NT2/D1 (cell line): ENCODE results near the gene MCF2L.

ENCODE experiments used
- DNase-seq: peaks from one replicate; pipeline ENCODE4 v3.0.0-alpha.2; 2011; ENCODE audit warnings: low read depth, low spot score
- H3K27me3 ChIP-seq: 2 replicates; pipeline ENCODE4 v1.6.0; 2011; ENCODE audit warnings: mild to moderate bottlenecking; ENCODE audit not compliant: insufficient read length, insufficient read depth
- H3K36me3 ChIP-seq: 2 replicates; pipeline ENCODE4 v1.6.1; 2011; ENCODE audit warnings: mild to moderate bottlenecking, low read length, mixed read lengths; ENCODE audit not compliant: insufficient read depth, insufficient read length
- H3K4me1 ChIP-seq: 2 replicates; pipeline ENCODE4 v1.5.1; 2011; ENCODE audit not compliant: insufficient read depth, insufficient read length
- H3K4me3 ChIP-seq: 2 replicates; pipeline ENCODE4 v1.5.1; 2011; ENCODE audit warnings: low read depth; ENCODE audit not compliant: insufficient read length
- H3K9ac ChIP-seq: 2 replicates; pipeline ENCODE4 v1.6.0; 2011; ENCODE audit warnings: low read depth; ENCODE audit not compliant: insufficient read length
- H3K9me3 ChIP-seq: 2 replicates; pipeline ENCODE4 v1.5.1; 2011; ENCODE audit warnings: mild to moderate bottlenecking, low read length; ENCODE audit not compliant: insufficient read depth
- SUZ12 ChIP-seq: IDR thresholded peaks from 2 replicates; pipeline ENCODE4 v1.6.1; 2011; ENCODE audit not compliant: insufficient read length, insufficient read depth; ENCODE audit errors: extremely low read depth
- YY1 ChIP-seq: IDR thresholded peaks from 2 replicates; pipeline ENCODE4 v1.6.1; 2011; ENCODE audit not compliant: insufficient read length, insufficient read depth
- ZNF274 ChIP-seq: IDR thresholded peaks from 2 replicates; pipeline ENCODE4 v1.6.1; 2011; ENCODE audit warnings: mild to moderate bottlenecking, low read depth, low read length

The MCF2L gene

GRCh38 chr13:113022391-113022744 is 53.4 kb downstream of the MCF2L start:
- peaks cover 48% of the 10 kb centered on the region for H3K27me3 ChIP-seq
- H3K9ac ChIP-seq: peak overlapping the region; percentile 57

GRCh38 chr13:113022745-113023574 is 53.9 kb downstream of the MCF2L start:
- H3K4me3 ChIP-seq: peak overlapping the region; percentile 22
- peaks cover 12% of the 10 kb centered on the region for H3K4me1 ChIP-seq
- no peaks in the 10 kb centered on the region for H3K36me3 ChIP-seq
- no peak for TF ChIP-seq SUZ12
- TF ChIP-seq YY1: no peak
- TF ChIP-seq ZNF274: no peak
- H3K27me3 ChIP-seq: peaks cover 51% of the 10 kb centered on the region
- H3K9me3 ChIP-seq: 0 out of 2 replicates have a peak, but pooled peaks cover 4% of the 10 kb centered on the region
- peak; percentile 90 for DNase-seq
- peak overlapping the region; percentile 57 for H3K9ac ChIP-seq

More at GRCh38 chr13:113022391-113022744, 53.4 kb downstream of the MCF2L start:
- TF ChIP-seq YY1: no peak
- no peak for TF ChIP-seq SUZ12
- peak; percentile 13 for DNase-seq
- H3K4me1 ChIP-seq: peaks cover 12% of the 10 kb centered on the region
- H3K4me3 ChIP-seq: peak overlapping the region; percentile 22
- H3K36me3 ChIP-seq: no peaks in the 10 kb centered on the region
- H3K9me3 ChIP-seq: 0 out of 2 replicates have a peak, but pooled peaks cover 4% of the 10 kb centered on the region

- no peak for TF ChIP-seq ZNF274
- TF ChIP-seq YY1: no peak
- TF ChIP-seq SUZ12: no peak
- no peak overlapping the region for H3K4me3 ChIP-seq
- peaks cover 14% of the 10 kb centered on the region for H3K4me1 ChIP-seq
- no peaks in the 10 kb centered on the region for H3K36me3 ChIP-seq
- peaks cover 56% of the 10 kb centered on the region for H3K27me3 ChIP-seq
- peak overlapping the region; percentile 51 for H3K9ac ChIP-seq
- no peak for DNase-seq
- 0 out of 2 replicates have a peak, but pooled peaks cover 4% of the 10 kb centered on the region for H3K9me3 ChIP-seq
These were observed 54.8 kb downstream of the MCF2L start for GRCh38 chr13:113023694-113024430.

- H3K27me3 ChIP-seq: peaks cover 59% of the 10 kb centered on the region
- no peak for TF ChIP-seq SUZ12
- DNase-seq: no peak
These were observed 55.5 kb downstream of the MCF2L start for GRCh38 chr13:113024466-113024865.

GRCh38 chr13:113026391-113026910 is 57.4 kb downstream of the MCF2L start:
- TF ChIP-seq YY1: no peak
- H3K4me3 ChIP-seq: no peak overlapping the region
- H3K4me1 ChIP-seq: peaks cover 13% of the 10 kb centered on the region
- peaks cover 44% of the 10 kb centered on the region for H3K27me3 ChIP-seq
- H3K36me3 ChIP-seq: no peaks in the 10 kb centered on the region
- no peaks in the 10 kb centered on the region for H3K9me3 ChIP-seq
- no peak for DNase-seq
- H3K9ac ChIP-seq: no peak overlapping the region

More at GRCh38 chr13:113024466-113024865, 55.5 kb downstream of the MCF2L start:
- H3K9me3 ChIP-seq: 0 out of 2 replicates have a peak, but pooled peaks cover 4% of the 10 kb centered on the region
- H3K36me3 ChIP-seq: no peaks in the 10 kb centered on the region
- H3K4me1 ChIP-seq: peaks cover 14% of the 10 kb centered on the region
- H3K4me3 ChIP-seq: no peak overlapping the region
- no peak overlapping the region for H3K9ac ChIP-seq

- Histone ChIP-seq H3K36me3 (no peaks in the 10 kb centered on the region), H3K4me1 (peaks cover 15% of the 10 kb centered on the region), H3K9ac (no peak overlapping the region), H3K4me3 (no peak overlapping the region), H3K9me3 (no peaks in the 10 kb centered on the region), H3K27me3 (peaks cover 37% of the 10 kb centered on the region)
- DNase-seq: no peak
- TF ChIP-seq SUZ12: no peak
- no peak for TF ChIP-seq ZNF274
- no peak for TF ChIP-seq YY1
These were observed 58.1 kb downstream of the MCF2L start for GRCh38 chr13:113027095-113027494.

GRCh38 chr13:113027566-113027965 is 58.6 kb downstream of the MCF2L start:
- H3K27me3 ChIP-seq: peaks cover 37% of the 10 kb centered on the region
- TF ChIP-seq SUZ12 (no peak), YY1 (no peak), ZNF274 (no peak)
- no peaks in the 10 kb centered on the region for H3K36me3 ChIP-seq
- H3K4me1 ChIP-seq: peaks cover 14% of the 10 kb centered on the region
- no peak overlapping the region for H3K9ac ChIP-seq
- no peak overlapping the region for H3K4me3 ChIP-seq
- no peaks in the 10 kb centered on the region for H3K9me3 ChIP-seq
- no peak for DNase-seq
